SK-N-DZ (cell line): ENCODE results near the gene CPNE8.
"Not testable (repeated sequence)": the region's sequence is repeated elsewhere in the genome, so short reads cannot be mapped to it uniquely, and the experiment has no call there.

Source experiments
- DNase-seq: peaks from one replicate; pipeline ENCODE4 v3.0.0-alpha.2; 2015; ENCODE audit warnings: low spot score

Gene CPNE8

GRCh38 chr12:38742496-38742895 is 162.9 kb downstream of the CPNE8 start:
- DNase-seq, result not testable (repeated sequence)

- no peak for DNase-seq
Observed at GRCh38 chr12:38736821-38737220, 168.6 kb downstream of the CPNE8 start.

- DNase-seq, result no peak
Observed at GRCh38 chr12:38732761-38733160, 172.6 kb downstream of the CPNE8 start.

- no peak for DNase-seq
Observed at GRCh38 chr12:38728894-38729293, 176.5 kb downstream of the CPNE8 start.

- DNase-seq, result no peak
Observed at GRCh38 chr12:38721611-38722252, 183.7 kb downstream of the CPNE8 start.

- DNase-seq, result no peak
Observed at GRCh38 chr12:38720661-38721060, 184.7 kb downstream of the CPNE8 start.

GRCh38 chr12:38713294-38713693 is 192.1 kb downstream of the CPNE8 start:
- peak; percentile 46 for DNase-seq

- no peak for DNase-seq
Observed at GRCh38 chr12:38711054-38711453, 194.3 kb downstream of the CPNE8 start.

- DNase-seq, result no peak
Observed at GRCh38 chr12:38708466-38708865, 196.9 kb downstream of the CPNE8 start.

GRCh38 chr12:38707648-38708047 is 197.7 kb downstream of the CPNE8 start:
- no peak for DNase-seq

GRCh38 chr12:38697289-38697688 is 208.1 kb downstream of the CPNE8 start:
- DNase-seq, result no peak

GRCh38 chr12:38695057-38695456 is 210.3 kb downstream of the CPNE8 start:
- no peak for DNase-seq

- no peak for DNase-seq
Observed at GRCh38 chr12:38691164-38691563, 214.2 kb downstream of the CPNE8 start.

GRCh38 chr12:38690646-38691045 is 214.7 kb downstream of the CPNE8 start:
- DNase-seq, result no peak

- no peak for DNase-seq
Observed at GRCh38 chr12:38689704-38690103, 215.7 kb downstream of the CPNE8 start.

GRCh38 chr12:38689195-38689594 is 216.2 kb downstream of the CPNE8 start:
- no peak for DNase-seq

GRCh38 chr12:38682521-38682920 is 222.9 kb downstream of the CPNE8 start:
- DNase-seq, result no peak

- no peak for DNase-seq
Observed at GRCh38 chr12:38669530-38669929, 235.9 kb downstream of the CPNE8 start.

- DNase-seq, result no peak
Observed at GRCh38 chr12:38669081-38669480, 236.3 kb downstream of the CPNE8 start.

- no peak for DNase-seq
Observed at GRCh38 chr12:38666425-38666824, 239.0 kb downstream of the CPNE8 start.

GRCh38 chr12:38664661-38665269 is 240.6 kb downstream of the CPNE8 start:
- peak; percentile 34 for DNase-seq

- no peak for DNase-seq
Observed at GRCh38 chr12:38662829-38663228, 242.6 kb downstream of the CPNE8 start.

- DNase-seq, result no peak
Observed at GRCh38 chr12:38653650-38654049, 251.7 kb downstream of the CPNE8 start.

GRCh38 chr12:38648813-38649212 is 256.6 kb downstream of the CPNE8 start:
- peak; percentile 37 for DNase-seq
